Hypothalamus (tissue), 51 donors: ENCODE results near the gene ELOVL5.
"Not testable (repeated sequence)": the region's sequence is repeated elsewhere in the genome, so short reads cannot be mapped to it uniquely, and the experiment has no call there.

ENCODE experiments used
- DNase-seq, 51 donors: peaks; one replicate each; lab custom pipeline; 2025; lab: John Stamatoyannopoulos, UW

Gene ELOVL5

DNA sequence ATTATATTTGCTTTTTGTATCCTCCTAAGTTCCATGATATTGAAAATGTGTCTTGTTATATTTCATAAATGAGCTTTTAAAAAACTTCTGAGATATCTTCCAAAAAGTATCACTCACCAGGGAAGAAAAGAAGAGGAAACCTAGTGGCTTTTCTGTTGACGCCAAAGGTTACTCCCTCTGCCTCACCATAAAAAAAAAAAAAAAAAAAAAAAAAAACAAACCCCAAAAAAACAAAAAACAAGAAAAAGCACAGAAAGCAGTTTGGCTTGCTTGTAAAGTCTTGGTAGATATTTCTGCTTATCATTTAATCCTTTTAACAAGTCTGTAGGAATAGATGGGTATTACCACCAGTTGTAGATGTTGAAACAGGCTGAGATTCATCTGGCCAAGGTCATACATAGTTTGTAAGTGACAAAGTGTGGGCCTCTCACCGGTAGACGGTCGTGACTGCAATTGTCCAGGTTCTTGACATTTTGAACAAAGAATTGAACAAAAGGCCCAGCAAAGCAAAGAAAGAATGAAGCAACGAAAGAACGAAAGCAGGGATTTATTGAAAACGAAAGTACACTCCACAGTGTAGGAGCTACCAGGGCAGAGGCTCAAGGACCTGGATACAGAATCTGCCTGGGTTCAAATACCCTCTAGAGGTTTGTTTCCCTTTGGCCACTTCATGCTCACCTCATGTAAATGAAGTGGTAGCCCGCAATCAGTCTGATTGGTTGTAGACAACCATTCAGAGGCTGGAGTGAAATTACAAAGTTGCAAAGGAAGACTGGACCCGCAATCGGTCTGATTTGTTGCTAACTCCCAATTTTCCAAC is 11.6 kb upstream of the ELOVL5 start:
- DNase-seq, result peak in 2 of 51 donors; percentile 7 to 22

DNA sequence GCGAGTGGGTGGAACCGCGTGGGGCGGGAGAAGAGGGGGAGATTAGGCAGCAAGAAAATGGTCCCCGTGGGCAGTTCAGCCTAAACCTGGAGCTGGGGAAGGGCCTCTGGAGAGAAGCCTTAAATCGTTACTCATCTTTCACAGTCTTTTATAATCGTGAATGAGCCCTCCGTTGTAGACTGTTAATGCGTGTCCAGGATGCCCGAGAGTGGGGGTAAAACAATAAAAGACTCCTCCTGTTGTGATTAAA is 11.0 kb upstream of the ELOVL5 start:
- DNase-seq, result no peak

- DNase-seq, result peak; percentile 56 to 98 (median 95)
These were observed 10.5 kb upstream of the ELOVL5 start for GRCh38 chr6:53359095-53359842.

DNA sequence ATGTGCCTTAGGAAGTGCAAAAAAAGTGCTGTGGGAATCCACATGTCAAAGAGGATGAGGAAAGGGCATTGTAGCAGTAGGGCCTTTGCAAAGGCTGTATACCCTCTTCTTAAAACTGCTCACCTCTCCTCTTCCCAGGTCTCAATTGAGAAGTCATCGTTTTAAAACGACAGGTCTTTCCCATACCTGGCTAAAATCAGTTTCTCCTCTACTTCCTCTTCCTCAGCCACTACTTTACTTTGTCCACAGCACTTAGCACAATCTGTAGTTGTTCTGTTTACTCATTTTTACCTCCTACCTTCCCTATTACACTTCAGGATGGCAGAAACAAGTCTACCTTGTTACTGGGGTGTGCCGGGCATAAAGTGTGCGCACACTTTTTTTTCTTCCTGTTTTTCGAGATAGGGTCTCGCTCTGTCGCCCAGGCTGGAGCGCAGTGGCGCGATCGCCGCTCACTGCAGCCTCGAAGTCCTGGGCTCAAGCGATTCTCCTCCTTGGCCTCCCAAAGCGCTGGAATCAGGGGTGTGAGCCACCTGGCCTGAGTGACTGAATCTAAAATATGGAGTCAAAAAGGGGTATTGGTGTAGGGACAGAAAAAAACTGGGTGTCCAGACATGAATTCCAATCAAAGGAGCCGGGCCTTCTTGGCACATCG is 9.8 kb upstream of the ELOVL5 start:
- peak in 1 of 51 donors; percentile 58 for DNase-seq

- DNase-seq, result no peak
These were observed 9.0 kb upstream of the ELOVL5 start for GRCh38 chr6:53357576-53358360.

DNA sequence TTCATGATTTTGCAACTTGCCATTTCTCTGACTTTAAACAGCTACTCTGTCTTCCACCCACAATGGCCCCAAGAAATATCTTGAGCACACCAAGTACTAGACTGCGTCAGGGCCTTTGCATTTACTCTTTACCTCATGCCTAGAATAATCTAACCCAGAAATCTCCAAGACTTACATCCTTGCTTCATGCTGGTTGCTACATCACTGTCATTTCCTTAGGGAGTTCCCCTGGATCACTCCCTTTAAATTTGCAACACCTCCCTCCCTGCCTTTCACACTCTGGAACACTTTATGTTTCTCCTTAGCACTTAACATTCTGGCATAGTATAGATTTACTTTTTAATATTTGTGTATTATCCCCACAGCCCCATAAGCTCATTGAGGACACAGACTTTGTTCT is 4.9 kb upstream of the ELOVL5 start:
- DNase-seq, result no peak

GRCh38 chr6:53352360-53352759 is 3.6 kb upstream of the ELOVL5 start:
- DNase-seq, result no peak

DNA sequence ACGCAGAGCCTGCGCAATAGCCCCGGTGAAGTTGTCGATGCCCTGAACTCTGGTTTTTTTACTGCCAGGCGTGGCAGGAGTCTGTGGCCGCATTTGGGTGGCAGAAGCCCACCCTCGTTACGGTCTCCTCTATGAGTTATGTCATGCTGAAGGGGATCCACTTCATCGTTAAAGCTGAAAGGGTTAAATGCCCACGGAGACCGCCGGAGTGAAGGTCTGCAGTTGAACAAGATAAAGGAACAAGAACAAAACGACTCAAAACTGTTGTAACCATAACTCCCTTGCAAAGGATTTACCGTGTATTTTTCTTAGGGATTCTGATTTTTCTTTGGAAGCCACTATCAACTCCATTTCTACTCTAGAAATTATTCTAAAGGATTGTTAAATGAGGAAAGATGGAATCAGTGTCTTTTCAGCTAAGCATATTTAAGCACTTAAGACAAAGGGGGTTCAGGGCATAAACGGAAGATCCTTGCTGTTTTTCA is 501 bp upstream of the ELOVL5 start:
- no peak for DNase-seq

GRCh38 chr6:53347921-53348370 is 804 bp downstream of the ELOVL5 start:
- DNase-seq, result peak in 46 of 51 donors; percentile 13 to 81 (median 56)

DNA sequence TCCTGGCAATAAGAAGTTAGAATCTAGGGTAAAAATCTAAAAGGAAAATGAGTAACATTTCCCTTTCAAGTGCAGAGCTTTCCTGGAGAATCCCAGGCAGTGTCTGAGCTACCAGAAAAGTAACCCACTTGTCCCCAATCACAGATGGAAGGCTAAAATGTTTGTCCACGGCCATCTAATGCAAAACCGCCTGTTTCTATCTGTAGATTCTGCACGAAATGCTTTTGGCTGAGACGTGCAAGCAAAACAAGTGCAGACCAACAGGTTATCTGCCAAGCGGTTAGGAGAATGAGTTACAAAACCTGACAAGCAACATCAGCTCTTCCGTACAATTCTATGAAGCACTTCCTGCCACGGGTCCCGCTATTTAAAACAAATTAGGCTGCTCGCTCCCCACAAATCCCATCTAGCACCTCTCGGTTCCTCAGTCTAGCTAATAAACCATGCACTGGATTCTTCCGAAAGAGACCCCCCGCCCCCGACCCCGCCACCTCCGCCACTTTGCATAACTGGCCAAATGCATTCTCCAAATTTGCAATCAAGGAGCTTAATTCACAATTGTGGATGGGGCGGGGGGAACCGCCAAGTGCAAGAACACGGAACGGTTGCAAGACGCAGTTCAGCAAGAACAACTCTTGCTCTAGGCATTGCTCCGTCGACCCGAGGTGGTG is 1.4 kb downstream of the ELOVL5 start:
- DNase-seq, result peak in 10 of 51 donors; percentile 4 to 76 (median 43)

DNA sequence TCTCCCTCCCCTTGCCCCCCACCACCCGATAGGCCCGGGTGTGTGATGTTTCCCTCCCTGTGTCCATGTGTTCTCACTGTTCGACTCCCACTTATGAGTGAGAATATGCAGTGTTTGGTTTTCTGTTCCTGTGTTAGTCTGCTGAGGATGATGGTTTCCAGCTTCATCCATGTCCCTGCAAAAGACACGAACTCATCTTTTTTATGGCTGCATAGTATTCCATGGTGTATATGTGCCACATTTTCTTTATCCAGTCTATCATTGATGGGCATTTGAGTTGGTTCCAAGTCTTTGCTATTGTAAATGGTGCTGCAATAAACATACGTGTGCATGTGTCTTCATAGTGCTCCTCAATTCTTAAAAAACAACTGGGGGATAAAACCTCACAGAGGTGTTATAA is 2.7 kb downstream of the ELOVL5 start:
- not testable (repeated sequence) for DNase-seq

GRCh38 chr6:53344969-53345368 is 3.8 kb downstream of the ELOVL5 start:
- no peak for DNase-seq

GRCh38 chr6:53343092-53343491 is 5.7 kb downstream of the ELOVL5 start:
- DNase-seq, result no peak

- no peak for DNase-seq
These were observed 6.5 kb downstream of the ELOVL5 start for GRCh38 chr6:53342217-53342616.

DNA sequence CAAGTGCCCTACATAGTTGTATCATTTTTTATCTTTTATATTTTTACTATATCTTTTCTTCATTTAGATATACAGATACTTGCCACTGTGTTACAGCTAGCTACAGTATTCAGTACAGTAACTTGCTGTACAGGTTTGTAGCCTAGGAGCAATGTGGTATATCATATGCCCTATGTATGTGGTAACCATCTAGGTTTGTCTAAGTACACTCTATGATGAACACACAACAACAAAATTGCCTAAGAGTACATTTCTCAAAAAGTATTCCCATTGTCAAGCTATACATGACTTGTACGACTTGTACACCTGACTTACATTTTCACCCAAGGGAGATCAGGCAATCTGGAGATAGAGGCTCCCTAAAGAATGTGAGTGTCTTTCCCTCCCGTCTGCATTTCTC is 8.2 kb downstream of the ELOVL5 start:
- DNase-seq, result no peak

- no peak for DNase-seq
These were observed 9.3 kb downstream of the ELOVL5 start for GRCh38 chr6:53339424-53339823.

DNA sequence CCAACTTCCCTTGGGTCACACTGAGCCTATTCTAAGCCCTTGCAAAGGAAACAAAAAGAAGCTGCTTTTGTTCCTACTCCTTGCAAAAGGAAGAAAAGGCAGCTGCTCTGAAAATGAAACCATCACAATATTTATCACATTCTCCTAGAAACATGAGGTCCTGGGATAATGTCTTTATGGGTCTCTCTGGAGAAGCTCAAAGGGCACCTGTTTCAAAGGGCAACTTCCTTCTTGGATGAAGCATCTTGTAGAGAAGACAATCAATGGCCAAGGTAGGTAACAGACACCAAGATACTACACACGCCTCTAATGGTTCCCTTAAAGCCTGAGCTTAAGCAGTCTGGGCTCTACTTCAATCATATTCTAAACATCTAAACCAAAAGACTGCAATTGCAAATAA is 10.4 kb downstream of the ELOVL5 start:
- DNase-seq, result no peak

DNA sequence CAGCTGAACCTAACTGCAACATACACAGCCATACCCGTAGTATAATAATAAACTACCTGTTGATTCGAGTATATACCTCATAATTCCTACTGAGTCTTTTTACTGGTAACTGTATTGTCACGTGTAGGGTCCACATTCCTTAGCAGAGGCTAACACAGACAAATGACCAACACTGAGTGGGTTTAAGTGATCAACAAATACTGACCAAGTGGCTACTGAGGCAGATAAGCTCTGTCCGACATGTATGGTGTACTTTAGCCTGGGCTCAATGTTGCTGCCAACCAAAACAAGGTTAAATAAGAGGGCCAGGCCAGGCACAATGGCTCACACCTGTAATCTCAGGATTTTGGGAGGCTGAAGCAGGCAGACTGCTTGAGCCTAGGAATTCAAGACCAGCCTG is 12.7 kb downstream of the ELOVL5 start:
- DNase-seq, result no peak

DNA sequence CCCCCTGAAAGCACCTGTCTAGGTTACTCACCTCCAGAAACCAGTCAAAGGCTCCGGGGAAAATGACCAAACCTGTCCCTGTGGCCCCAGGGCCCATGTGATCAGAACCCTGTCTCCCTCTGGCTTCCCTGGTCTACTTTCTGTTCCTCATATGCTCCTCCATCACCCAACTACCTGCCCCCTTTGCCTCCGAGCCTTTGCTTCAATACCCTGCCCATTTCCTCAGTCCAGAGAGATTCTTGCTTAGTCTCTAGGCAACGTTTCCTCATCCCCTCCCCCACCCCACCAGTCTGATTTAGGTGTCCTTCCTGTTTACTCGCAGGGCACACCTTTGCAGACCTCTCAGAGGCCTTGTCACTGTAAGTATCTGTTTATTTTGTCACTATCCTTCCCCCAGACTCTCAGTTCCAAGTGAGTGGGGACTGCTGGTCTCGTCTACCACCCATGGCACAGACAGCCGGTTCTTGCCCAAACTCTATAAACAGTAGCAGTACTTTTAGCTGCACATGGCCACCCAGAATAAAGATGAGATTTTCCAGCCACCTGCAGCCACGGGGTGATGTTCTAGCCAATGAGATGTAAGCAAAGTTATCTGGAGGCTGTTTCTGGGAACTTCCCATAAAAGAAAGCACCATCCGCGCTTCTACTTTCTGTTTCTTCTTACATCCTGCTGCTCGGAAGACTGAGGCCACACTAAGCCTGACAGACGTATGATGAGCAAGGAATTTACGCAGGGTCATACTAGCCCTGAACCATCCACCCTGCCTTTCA is 13.3 kb downstream of the ELOVL5 start:
- DNase-seq, result no peak
